Calu3 (cell line): ENCODE measurements around the gene CARD14. TPM values are rescaled to one million over a fixed set of nuclear protein-coding genes. Genes with fewer than 3 reads are reported as not detected.

Source experiments
- total RNA-seq: library from RNA; stranded (reverse); gene quantifications from 2 replicates; pipeline ENCODE4 v1.2.3, GENCODE V29; 2022

The CARD14 gene
- total RNA-seq, 1 experiment from 2014 or later = 7.4 TPM

Other genes with a start within 250 kb of the CARD14 start
- 31.2 and 35.9 TPM in 2 replicates for gene TBC1D16, start 134.2 kb upstream of the CARD14 start, total RNA-seq
- gene CCDC40, start 133.4 kb upstream of the CARD14 start, total RNA-seq = 9.9 and 13.3 TPM in 2 replicates
- 73.1 and 82.4 TPM in 2 replicates for gene GAA, start 68.4 kb upstream of the CARD14 start, total RNA-seq
- gene EIF4A3, start 22.9 kb upstream of the CARD14 start, total RNA-seq = 124 and 125 TPM in 2 replicates
- gene SGSH, start 50.3 kb downstream of the CARD14 start, total RNA-seq = 32.2 and 50.3 TPM in 2 replicates
- gene SLC26A11, start 50.4 kb downstream of the CARD14 start, total RNA-seq = 7.2 and 10.4 TPM in 2 replicates
- 221 and 369 TPM in 2 replicates for gene RNF213, start 90.8 kb downstream of the CARD14 start, total RNA-seq
- gene ENDOV, start 245.1 kb downstream of the CARD14 start, total RNA-seq = 33.2 and 37.0 TPM in 2 replicates